IPS-NIHi11 (cell line): Measurements from ENCODE around the gene ANKRD31.

Experiments used
- DNase-seq: peaks from one replicate; pipeline ENCODE4 v3.0.0; 2012; ENCODE audit warnings: mixed read lengths, low spot score

Gene ANKRD31

GRCh38 chr5:75037106-75037505 lies 199.6 kb downstream of the ANKRD31 start:
- peak; percentile 61 for DNase-seq

GRCh38 chr5:75034137-75034739 lies 202.4 kb downstream of the ANKRD31 start:
- no peak for DNase-seq

GRCh38 chr5:75031366-75031765 lies 205.3 kb downstream of the ANKRD31 start:
- no peak for DNase-seq

- DNase-seq, result no peak
These were observed 208.6 kb downstream of the ANKRD31 start for GRCh38 chr5:75028090-75028489.

- no peak for DNase-seq
These were observed 213.1 kb downstream of the ANKRD31 start for GRCh38 chr5:75023368-75024159.

- DNase-seq, result no peak
These were observed 214.9 kb downstream of the ANKRD31 start for GRCh38 chr5:75021800-75022199.

- no peak for DNase-seq
These were observed 215.5 kb downstream of the ANKRD31 start for GRCh38 chr5:75021219-75021618.

GRCh38 chr5:75020016-75020656 lies 216.5 kb downstream of the ANKRD31 start:
- no peak for DNase-seq

GRCh38 chr5:75018805-75019587 lies 217.7 kb downstream of the ANKRD31 start:
- DNase-seq, result no peak
